Psoas muscle (tissue), 8 donors: Measurements from ENCODE around the gene HLF. TPM values are rescaled to one million over a fixed set of nuclear protein-coding genes. Genes with fewer than 3 reads are reported as not detected.

Experiments
- ATAC-seq, 4 donors: fragments of 200-7000 bp; cut with Tn5 transposase; one replicate each; pipeline ENCODE4 v1.9.1; 2020; ENCODE audit warnings: moderate library complexity in 3 of 4, mild to moderate bottlenecking in 2 of 4
- DNase-seq, 2 donors: peaks; one replicate each; pipeline ENCODE4 v3.0.0-alpha.2; 2020
- H3K27ac ChIP-seq: fragments of 200-600 bp; one replicate; pipeline ENCODE4 v1.8.0; 2022
- H3K27me3 ChIP-seq, 3 donors: fragments of 200-600 bp in 1 of 3; one replicate each; pipeline versions ENCODE4 v1.6.1 to v1.8.0; 2013 to 2022; ENCODE audit warnings: low read length in 2 of 3, mild to moderate bottlenecking in 2 of 3, moderate library complexity in 1 of 3; ENCODE audit not compliant: insufficient read depth in 3 of 3
- H3K36me3 ChIP-seq, 2 donors: fragments of 200-600 bp in 1 of 2; one replicate each; pipeline versions ENCODE4 v1.6.1 to v1.8.0; 2013 to 2022; ENCODE audit warnings: low read depth in 1 of 2, mild to moderate bottlenecking in 1 of 2, moderate library complexity in 1 of 2; ENCODE audit not compliant: insufficient read depth in 1 of 2
- H3K4me1 ChIP-seq: fragments of 200-600 bp; one replicate; pipeline ENCODE4 v1.8.0; 2022
- H3K4me3 ChIP-seq: fragments of 200-600 bp; one replicate; pipeline ENCODE4 v1.8.0; 2022; ENCODE audit warnings: mild to moderate bottlenecking
- H3K9me3 ChIP-seq: fragments of 200-600 bp; one replicate; pipeline ENCODE4 v1.8.0; 2022
- CTCF ChIP-seq: fragments of 200-600 bp; IDR thresholded peaks from one replicate; pipeline ENCODE4 v1.8.0; 2022; ENCODE audit warnings: antibody characterized with exemption
- WGBS, 3 donors: extraction: QIAGEN DNeasy Blood & Tissue Kit; methylation state at CpG; one replicate each; pipeline versions ENCODE4 v1.1.6 to v1.1.7; 2013; 5-methylcytosine and 5-hydroxymethylcytosine counted together
- intact Hi-C, 2 donors: fragments of 100-400 bp; cut with DNase I; formaldehyde crosslinking; loops; one replicate each; pipeline versions ENCODE4 v1.11.0 to v1.14.2; 2022
- polyA plus RNA-seq, 3 donors: library from polyadenylated mRNA; stranded (reverse); fragments of 200-250 nt; gene quantifications; one replicate each; pipeline ENCODE4 v1.2.3, GENCODE V29; 2013
- total RNA-seq, 4 donors: library from RNA; stranded (reverse); fragmentation: NEBNext Ultra II Directional in 2 of 4; extraction: Animal tissue kit (Norgen Biotek cat#: 25700) in 2 of 4; gene quantifications; one replicate each; pipeline versions ENCODE4 v1.2.1 to v1.2.4, GENCODE V29; 2021 to 2023
- donor health status: healthy with polysubstance abuse.
- donor health status: DM: no; HTN: no; CAD: no; lungs with moderate emphysema.
- donor health status: Bipolar disorder and iron deficiency.
- donor health status: healthy.
- donor health status: DM: yes; HTN: yes; CAD: no.
- donor health status: DM: no; HTN: no; CAD: no.
- donor health status: DM: no; HTN: no; CAD: no.
- donor health status: DM: yes; HTN: yes; CAD: no.

The HLF gene
- total and polyA plus RNA-seq, 7 donors: 0.59 to 5.0 (median 3.7) TPM

GRCh38 chr17:55279788-55280187 is 15.0 kb downstream of the HLF start:
- H3K27me3 ChIP-seq: no peaks in the 10 kb centered on the region
- TF ChIP-seq CTCF: no peak
- ATAC-seq: no peak
- intact Hi-C loops: no loop called here
- no peaks in the 10 kb centered on the region for H3K9me3 ChIP-seq
- no peak overlapping the region for H3K4me3 ChIP-seq
- H3K27ac ChIP-seq: no peak overlapping the region
- H3K36me3 ChIP-seq: no peaks in the 10 kb centered on the region
- WGBS, 3 donors: 94 to 99% (median 98%) methylated on average over 2 of the region's 2 CpGs
- peaks cover 19% of the 10 kb centered on the region for H3K4me1 ChIP-seq
- DNase-seq: no peak

- Histone ChIP-seq H3K4me1 (peaks cover 23% of the 10 kb centered on the region), H3K27me3 (no peaks in the 10 kb centered on the region), H3K9me3 (no peaks in the 10 kb centered on the region), H3K27ac (no peak overlapping the region), H3K4me3 (no peak overlapping the region), H3K36me3 (no peaks in the 10 kb centered on the region)
- DNase-seq (no peak), ATAC-seq (no peak)
- no peak for TF ChIP-seq CTCF
- intact Hi-C loops: no loop called here
These were observed 15.5 kb downstream of the HLF start for GRCh38 chr17:55280212-55280611.

GRCh38 chr17:55281649-55282378 is 17.1 kb downstream of the HLF start:
- peaks cover 35% of the 10 kb centered on the region for H3K4me1 ChIP-seq

GRCh38 chr17:55282379-55282702 is 17.6 kb downstream of the HLF start:
- H3K4me1 ChIP-seq: peaks cover 36% of the 10 kb centered on the region
- TF ChIP-seq CTCF: no peak
- H3K9me3 ChIP-seq: no peaks in the 10 kb centered on the region
- H3K27ac ChIP-seq: no peak overlapping the region
- intact Hi-C loops: no loop called here
- no peak for DNase-seq
- H3K27me3 ChIP-seq: no peaks in the 10 kb centered on the region
- H3K4me3 ChIP-seq: no peak overlapping the region
- WGBS, 3 donors: 94 to 100% (median 97%) methylated on average over 3 of the region's 3 CpGs
- no peak for ATAC-seq
- no peaks in the 10 kb centered on the region for H3K36me3 ChIP-seq

More at GRCh38 chr17:55281649-55282378, 17.1 kb downstream of the HLF start:
- H3K27me3 ChIP-seq: no peaks in the 10 kb centered on the region
- H3K9me3 ChIP-seq: no peaks in the 10 kb centered on the region
- intact Hi-C loops: no loop called here
- H3K4me3 ChIP-seq: no peak overlapping the region
- 66 to 80% (median 75%) methylated on average over 8 of the region's 8 CpGs for WGBS, 3 donors
- ATAC-seq (no peak), DNase-seq (no peak)
- H3K36me3 ChIP-seq: no peaks in the 10 kb centered on the region
- no peak for TF ChIP-seq CTCF
- no peak overlapping the region for H3K27ac ChIP-seq

- WGBS, 3 donors: 52 to 72% (median 54%) methylated on average over 5 of the region's 5 CpGs
- intact Hi-C loops: no loop called here
- Histone ChIP-seq H3K4me3 (no peak overlapping the region), H3K9me3 (no peaks in the 10 kb centered on the region), H3K27ac (peak overlapping the region; percentile 36), H3K36me3 (no peaks in the 10 kb centered on the region), H3K27me3 (no peaks in the 10 kb centered on the region), H3K4me1 (peaks cover 36% of the 10 kb centered on the region)
- TF ChIP-seq CTCF: no peak
- ATAC-seq (no peak), DNase-seq (no peak)
These were observed 18.0 kb downstream of the HLF start for GRCh38 chr17:55282741-55283140.
